IPS DF 19.7 (cell line): ENCODE measurements around the gene THBS2.

Experiments used
- DNase-seq: peaks from one replicate; pipeline ENCODE4 v3.0.0-alpha.2; 2013; ENCODE audit warnings: low read depth, low spot score

THBS2 gene

GRCh38 chr6:169249057-169249456, 4.6 kb downstream of the THBS2 start:
- DNase-seq = no peak

GRCh38 chr6:169248521-169248971, 5.1 kb downstream of the THBS2 start:
- DNase-seq = no peak

- no peak for DNase-seq
Observed at GRCh38 chr6:169247991-169248390, 5.7 kb downstream of the THBS2 start.

GRCh38 chr6:169247419-169247818, 6.2 kb downstream of the THBS2 start:
- DNase-seq = no peak

- DNase-seq = no peak
Observed at GRCh38 chr6:169246445-169246844, 7.2 kb downstream of the THBS2 start.

GRCh38 chr6:169244684-169245383, 8.8 kb downstream of the THBS2 start:
- DNase-seq = no peak

- DNase-seq = no peak
Observed at GRCh38 chr6:169243661-169244060, 10.0 kb downstream of the THBS2 start.

GRCh38 chr6:169243186-169243585, 10.5 kb downstream of the THBS2 start:
- DNase-seq = no peak

- no peak for DNase-seq
Observed at GRCh38 chr6:169241688-169242350, 11.8 kb downstream of the THBS2 start.

- DNase-seq = no peak
Observed at GRCh38 chr6:169240591-169241390, 12.9 kb downstream of the THBS2 start.

- DNase-seq = no peak
Observed at GRCh38 chr6:169240125-169240524, 13.5 kb downstream of the THBS2 start.

GRCh38 chr6:169239181-169239580, 14.5 kb downstream of the THBS2 start:
- no peak for DNase-seq

- no peak for DNase-seq
Observed at GRCh38 chr6:169238766-169239165, 14.9 kb downstream of the THBS2 start.

GRCh38 chr6:169237496-169238134, 16.0 kb downstream of the THBS2 start:
- DNase-seq = no peak

- no peak for DNase-seq
Observed at GRCh38 chr6:169236988-169237387, 16.7 kb downstream of the THBS2 start.

- DNase-seq = no peak
Observed at GRCh38 chr6:169236545-169236944, 17.1 kb downstream of the THBS2 start.

GRCh38 chr6:169235286-169235685, 18.4 kb downstream of the THBS2 start:
- no peak for DNase-seq

- no peak for DNase-seq
Observed at GRCh38 chr6:169234634-169235033, 19.0 kb downstream of the THBS2 start.

- no peak for DNase-seq
Observed at GRCh38 chr6:169233832-169234231, 19.8 kb downstream of the THBS2 start.

- DNase-seq = no peak
Observed at GRCh38 chr6:169233181-169233580, 20.5 kb downstream of the THBS2 start.

GRCh38 chr6:169232507-169232931, 21.1 kb downstream of the THBS2 start:
- DNase-seq = no peak
